Activated CD4-positive, CD25-positive, alpha-beta regulatory T cell treated with anti-CD3 and anti-CD28 coated beads, Interleukin-2, amount 50 U/mL, for 72 hours (primary cell): ENCODE results near the gene RAPGEF3.

Experiments used
- DNase-seq: peaks from one replicate; pipeline ENCODE4 v3.0.0; 2021

RAPGEF3 gene

GRCh38 chr12:47741340-47741703 lies 17.4 kb downstream of the RAPGEF3 start:
- peak; percentile 56 for DNase-seq

- DNase-seq = no peak
These were observed 17.9 kb downstream of the RAPGEF3 start for GRCh38 chr12:47740606-47741339.

GRCh38 chr12:47739979-47740378 lies 18.7 kb downstream of the RAPGEF3 start:
- DNase-seq = no peak

GRCh38 chr12:47739297-47739696 lies 19.4 kb downstream of the RAPGEF3 start:
- no peak for DNase-seq

GRCh38 chr12:47737936-47738594 lies 20.6 kb downstream of the RAPGEF3 start:
- DNase-seq = no peak

- no peak for DNase-seq
These were observed 21.6 kb downstream of the RAPGEF3 start for GRCh38 chr12:47736877-47737676.

GRCh38 chr12:47736216-47736615 lies 22.5 kb downstream of the RAPGEF3 start:
- DNase-seq = no peak

GRCh38 chr12:47735649-47736048 lies 23.0 kb downstream of the RAPGEF3 start:
- no peak for DNase-seq

- no peak for DNase-seq
These were observed 23.8 kb downstream of the RAPGEF3 start for GRCh38 chr12:47734725-47735480.

- no peak for DNase-seq
These were observed 25.5 kb downstream of the RAPGEF3 start for GRCh38 chr12:47733142-47733541.

GRCh38 chr12:47732504-47732903 lies 26.2 kb downstream of the RAPGEF3 start:
- no peak for DNase-seq

- no peak for DNase-seq
These were observed 27.0 kb downstream of the RAPGEF3 start for GRCh38 chr12:47731723-47732122.

GRCh38 chr12:47730341-47730744 lies 28.3 kb downstream of the RAPGEF3 start:
- no peak for DNase-seq

GRCh38 chr12:47729233-47729632 lies 29.4 kb downstream of the RAPGEF3 start:
- DNase-seq = no peak

GRCh38 chr12:47725893-47726292 lies 32.8 kb downstream of the RAPGEF3 start:
- peak; percentile 4 for DNase-seq

- DNase-seq = peak; percentile 11
These were observed 33.4 kb downstream of the RAPGEF3 start, which contains the start of gene ENDOU for GRCh38 chr12:47725091-47725772. Gene ENDOU (minus strand): TSS chr12:47725490. CDS start chr12:47725413, 77 bp downstream.

- DNase-seq = no peak
These were observed 35.6 kb downstream of the RAPGEF3 start for GRCh38 chr12:47722941-47723631.

GRCh38 chr12:47722136-47722834 lies 36.4 kb downstream of the RAPGEF3 start:
- DNase-seq = no peak

- DNase-seq = no peak
These were observed 37.2 kb downstream of the RAPGEF3 start for GRCh38 chr12:47721431-47721973.

- DNase-seq = no peak
These were observed 40.1 kb downstream of the RAPGEF3 start for GRCh38 chr12:47718531-47718930.
